ENCODE measurements around the gene ADARB1.
"Not testable (repeated sequence)": the region's sequence is repeated elsewhere in the genome, so short reads cannot be mapped to it uniquely, and the experiment has no call there.

ADARB1 gene

DNA sequence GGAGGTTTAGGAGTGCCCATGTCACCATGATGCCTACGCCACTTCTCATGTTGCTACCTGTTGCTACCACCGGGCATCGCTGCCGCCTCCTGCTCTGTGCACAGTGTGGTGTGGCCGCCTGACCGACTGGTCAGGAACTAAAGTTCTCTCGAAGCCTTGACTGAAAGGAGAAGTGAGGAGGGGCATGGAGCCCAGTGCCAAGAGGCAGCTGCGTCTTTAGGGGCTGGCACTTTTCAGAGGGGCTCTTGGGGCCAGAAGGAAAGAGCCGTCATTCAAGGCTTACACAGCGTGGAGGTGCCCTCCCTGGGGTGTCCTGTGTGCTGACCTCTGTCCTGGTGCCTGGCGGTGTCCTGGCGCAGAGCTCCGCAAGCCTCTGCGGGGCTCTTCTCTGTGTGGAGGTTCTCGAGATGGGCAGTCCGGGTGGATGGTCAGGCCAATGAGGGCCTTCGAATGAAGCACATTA is 57.2 kb downstream of the ADARB1 start:
- Histone ChIP-seq H3K36me3 (ENCODE audit: control insufficient read depth, insufficient read depth, low read length) (no peaks in the 10 kb centered on the region), H3K4me1 (ENCODE audit: control insufficient read depth, insufficient read depth, low read length) (no peaks in the 10 kb centered on the region), H3K9ac (ENCODE audit: low read depth, low read length) (no peak overlapping the region), H3K27me3 (ENCODE audit: control insufficient read depth, insufficient read depth, low read length) (no peaks in the 10 kb centered on the region), H3K9me3 (ENCODE audit: control insufficient read depth, insufficient read depth, low read length) (no peaks in the 10 kb centered on the region), H3K4me3 (ENCODE audit: low read depth, low read length) (no peak overlapping the region)

DNA sequence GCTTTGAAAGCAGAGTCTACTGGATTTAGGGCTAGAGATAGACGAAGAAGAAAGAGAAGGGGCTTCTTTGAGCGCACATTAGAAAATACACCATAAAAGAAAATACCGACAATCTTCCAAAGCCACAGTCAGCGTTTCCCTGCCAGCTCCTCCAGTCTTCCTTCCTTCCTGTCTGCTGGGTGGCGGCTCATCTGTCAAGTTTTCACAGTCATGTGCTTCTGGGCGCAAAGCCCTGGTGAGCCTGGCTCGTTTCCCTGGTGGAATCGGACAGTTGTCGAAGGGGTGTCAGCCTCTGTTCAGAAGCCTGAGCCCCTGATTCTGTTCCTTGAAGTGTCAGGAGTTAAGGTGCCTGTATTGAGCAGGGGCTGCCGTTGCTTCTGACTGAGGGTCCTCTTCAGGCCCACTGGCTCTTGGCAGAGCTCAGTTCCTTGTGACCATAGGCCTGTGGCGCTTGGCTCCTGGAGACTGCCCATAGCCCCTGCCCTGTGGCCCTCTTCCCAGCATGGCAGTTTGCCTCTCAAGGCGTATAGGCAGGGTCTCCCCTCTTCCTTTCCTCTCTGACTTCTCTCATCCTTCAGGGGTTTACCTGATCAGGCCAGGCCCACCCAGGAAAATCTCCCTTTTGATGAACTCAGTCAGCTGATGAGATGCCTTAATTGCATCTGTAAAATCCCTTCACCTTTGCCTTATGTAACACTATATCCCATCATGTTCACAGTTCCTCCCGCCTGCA is 58.6 kb downstream of the ADARB1 start:
- no peak overlapping the region for H3K9ac ChIP-seq (ENCODE audit: low read depth, low read length)
- no peaks in the 10 kb centered on the region for H3K4me1 ChIP-seq (ENCODE audit: control insufficient read depth, insufficient read depth, low read length)

DNA sequence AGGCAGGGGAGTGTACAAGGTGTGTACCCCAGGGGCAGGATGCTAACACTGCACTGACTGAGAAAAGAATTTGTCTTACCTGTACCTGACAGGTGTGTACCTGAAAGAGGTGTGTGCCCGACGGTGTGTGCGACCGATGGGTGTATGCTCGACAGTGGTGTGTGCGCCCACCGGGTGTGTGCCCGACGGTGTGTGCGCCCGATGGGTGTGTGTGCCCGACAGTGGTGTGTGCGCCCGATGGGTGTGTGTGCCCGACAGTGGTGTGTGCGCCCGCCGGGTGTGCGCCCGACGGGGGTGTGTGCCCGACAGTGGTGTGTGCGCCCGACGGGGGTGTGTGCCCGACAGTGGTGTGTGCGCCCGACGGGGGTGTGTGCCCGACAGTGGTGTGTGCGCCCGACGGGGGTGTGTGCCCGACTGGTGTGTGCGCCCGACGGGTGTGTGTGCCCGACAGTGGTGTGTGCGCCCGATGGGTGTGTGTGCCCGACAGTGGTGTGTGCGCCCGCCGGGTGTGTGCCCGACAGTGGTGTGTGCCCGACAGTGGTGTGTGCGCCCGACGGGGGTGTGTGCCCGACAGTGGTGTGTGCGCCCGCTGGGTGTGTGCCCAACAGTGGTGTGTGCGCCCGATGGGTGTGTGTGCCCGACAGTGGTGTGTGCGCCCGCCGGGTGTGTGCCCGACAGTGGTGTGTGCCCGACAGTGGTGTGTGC is 59.3 kb downstream of the ADARB1 start:
- H3K27me3 ChIP-seq (ENCODE audit: control insufficient read depth, insufficient read depth, low read length); H3K9ac ChIP-seq (ENCODE audit: low read depth, low read length); H3K36me3 ChIP-seq (ENCODE audit: control insufficient read depth, insufficient read depth, low read length); H3K4me1 ChIP-seq (ENCODE audit: control insufficient read depth, insufficient read depth, low read length); H3K4me3 ChIP-seq (ENCODE audit: low read depth, low read length); H3K9me3 ChIP-seq (ENCODE audit: control insufficient read depth, insufficient read depth, low read length): not testable (repeated sequence)

More for the DNA sequence above, 58.6 kb downstream of the ADARB1 start:
- no peaks in the 10 kb centered on the region for H3K27me3 ChIP-seq (ENCODE audit: control insufficient read depth, insufficient read depth, low read length)
- no peak overlapping the region for H3K4me3 ChIP-seq (ENCODE audit: low read depth, low read length)
- H3K36me3 ChIP-seq (ENCODE audit: control insufficient read depth, insufficient read depth, low read length) = no peaks in the 10 kb centered on the region
- no peaks in the 10 kb centered on the region for H3K9me3 ChIP-seq (ENCODE audit: control insufficient read depth, insufficient read depth, low read length)

DNA sequence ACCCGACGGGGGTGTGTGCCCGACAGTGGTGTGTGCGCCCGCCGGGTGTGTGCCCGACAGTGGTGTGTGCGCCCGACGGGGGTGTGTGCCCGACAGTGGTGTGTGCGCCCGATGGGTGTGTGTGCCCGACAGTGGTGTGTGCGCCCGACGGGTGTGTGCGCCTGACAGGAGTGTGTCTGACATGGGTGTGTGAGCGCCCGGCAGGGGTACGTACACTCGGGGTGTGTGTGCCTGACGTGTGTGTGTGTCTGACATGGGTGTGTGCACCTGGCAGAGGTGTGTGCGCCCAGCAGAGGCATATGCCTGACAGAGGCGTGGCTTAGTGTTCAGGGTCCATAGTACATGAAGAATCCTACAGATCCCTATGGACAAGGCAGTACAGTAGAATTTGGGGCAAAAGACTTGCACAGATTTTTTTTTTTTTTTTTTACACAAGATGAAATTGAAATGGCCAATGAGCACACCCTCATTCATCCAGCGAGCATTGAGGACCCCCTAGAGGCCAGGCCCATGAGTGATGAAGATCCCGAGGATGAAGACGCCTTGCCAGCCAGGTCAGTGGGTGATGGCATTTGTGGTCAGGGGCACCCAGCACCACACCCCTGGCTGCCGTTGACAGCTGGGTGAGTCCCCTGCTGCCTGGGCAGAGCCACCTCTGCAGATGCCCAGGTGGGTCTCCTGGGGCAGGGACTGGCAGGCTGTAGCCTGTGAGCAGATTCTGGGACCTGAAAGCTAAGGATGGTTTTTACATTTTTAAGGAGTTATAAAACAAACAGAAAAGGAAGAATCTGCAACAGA is 60.1 kb downstream of the ADARB1 start:
- Histone ChIP-seq H3K4me3 (ENCODE audit: low read depth, low read length) (no peak overlapping the region), H3K36me3 (ENCODE audit: control insufficient read depth, insufficient read depth, low read length) (no peaks in the 10 kb centered on the region), H3K9me3 (ENCODE audit: control insufficient read depth, insufficient read depth, low read length) (no peaks in the 10 kb centered on the region), H3K4me1 (ENCODE audit: control insufficient read depth, insufficient read depth, low read length) (no peaks in the 10 kb centered on the region), H3K27me3 (ENCODE audit: control insufficient read depth, insufficient read depth, low read length) (no peaks in the 10 kb centered on the region), H3K9ac (ENCODE audit: low read depth, low read length) (no peak overlapping the region)

DNA sequence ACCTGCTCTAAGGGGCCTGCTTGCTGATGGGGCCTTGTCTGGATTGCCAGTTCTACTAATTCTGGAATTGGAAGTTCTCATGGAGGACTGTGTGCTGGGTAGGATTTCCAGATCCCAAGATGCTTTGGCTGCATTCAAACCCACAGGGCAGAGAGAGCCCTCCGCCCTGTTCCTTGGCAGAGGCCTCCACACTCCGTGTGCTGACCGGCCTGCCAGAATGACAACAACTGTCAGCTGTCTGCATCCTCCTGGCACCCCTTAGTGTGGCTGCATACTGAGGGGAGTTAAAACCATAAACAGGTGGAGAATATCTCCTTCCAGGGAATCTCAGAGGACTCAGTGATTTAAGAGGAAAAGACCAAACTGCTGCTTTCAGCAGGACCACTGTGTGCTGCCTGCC is 60.7 kb downstream of the ADARB1 start:
- Histone ChIP-seq H3K9ac (ENCODE audit: low read depth, low read length) (no peak overlapping the region), H3K36me3 (ENCODE audit: control insufficient read depth, insufficient read depth, low read length) (no peaks in the 10 kb centered on the region), H3K9me3 (ENCODE audit: control insufficient read depth, insufficient read depth, low read length) (no peaks in the 10 kb centered on the region), H3K4me1 (ENCODE audit: control insufficient read depth, insufficient read depth, low read length) (no peaks in the 10 kb centered on the region), H3K4me3 (ENCODE audit: low read depth, low read length) (no peak overlapping the region), H3K27me3 (ENCODE audit: control insufficient read depth, insufficient read depth, low read length) (no peaks in the 10 kb centered on the region)

DNA sequence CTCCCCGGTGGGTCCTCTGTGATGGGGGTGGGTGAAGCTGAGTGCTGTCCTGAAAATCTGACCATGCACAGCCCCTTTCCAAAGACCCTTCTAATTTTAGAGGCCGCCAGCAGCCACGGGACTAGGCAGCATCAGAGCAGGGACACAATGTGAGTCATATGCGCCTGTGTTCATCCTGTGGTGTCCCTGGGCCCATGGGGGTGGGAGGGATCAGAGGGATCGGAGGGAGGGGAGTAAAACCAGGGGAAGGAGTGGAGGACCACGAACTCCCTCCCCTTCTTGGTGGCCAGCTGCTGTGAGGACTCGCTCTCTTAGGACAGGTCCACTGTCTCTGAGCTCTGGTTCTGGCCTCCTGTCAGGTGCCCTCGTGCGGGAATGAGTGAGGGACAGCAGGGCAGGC is 61.5 kb downstream of the ADARB1 start:
- Histone ChIP-seq H3K36me3 (ENCODE audit: control insufficient read depth, insufficient read depth, low read length) (no peaks in the 10 kb centered on the region), H3K9me3 (ENCODE audit: control insufficient read depth, insufficient read depth, low read length) (no peaks in the 10 kb centered on the region), H3K9ac (ENCODE audit: low read depth, low read length) (no peak overlapping the region), H3K4me3 (ENCODE audit: low read depth, low read length) (no peak overlapping the region), H3K27me3 (ENCODE audit: control insufficient read depth, insufficient read depth, low read length) (no peaks in the 10 kb centered on the region), H3K4me1 (ENCODE audit: control insufficient read depth, insufficient read depth, low read length) (no peaks in the 10 kb centered on the region)

DNA sequence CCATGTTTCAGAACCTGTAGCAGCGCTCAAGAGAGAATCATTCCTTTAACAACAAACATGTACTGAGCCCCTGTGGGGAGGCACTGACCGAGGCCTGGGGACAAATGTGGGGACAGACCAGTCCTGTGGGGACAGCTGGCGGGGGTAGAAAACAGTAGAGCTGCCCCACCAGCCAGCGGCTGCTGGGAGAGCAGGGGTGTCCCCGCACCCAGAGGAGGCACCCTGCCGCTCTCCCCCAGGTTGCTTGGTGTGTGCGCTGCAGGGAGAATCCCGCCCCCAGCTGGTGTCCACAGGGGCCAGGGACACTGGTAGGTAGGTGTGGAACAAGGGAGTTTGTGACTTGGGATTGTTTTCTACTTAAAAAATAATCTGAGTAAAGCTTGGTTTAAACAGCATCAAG is 62.1 kb downstream of the ADARB1 start:
- Histone ChIP-seq H3K36me3 (ENCODE audit: control insufficient read depth, insufficient read depth, low read length) (no peaks in the 10 kb centered on the region), H3K4me3 (ENCODE audit: low read depth, low read length) (no peak overlapping the region), H3K4me1 (ENCODE audit: control insufficient read depth, insufficient read depth, low read length) (no peaks in the 10 kb centered on the region), H3K9ac (ENCODE audit: low read depth, low read length) (no peak overlapping the region), H3K9me3 (ENCODE audit: control insufficient read depth, insufficient read depth, low read length) (no peaks in the 10 kb centered on the region), H3K27me3 (ENCODE audit: control insufficient read depth, insufficient read depth, low read length) (no peaks in the 10 kb centered on the region)

DNA sequence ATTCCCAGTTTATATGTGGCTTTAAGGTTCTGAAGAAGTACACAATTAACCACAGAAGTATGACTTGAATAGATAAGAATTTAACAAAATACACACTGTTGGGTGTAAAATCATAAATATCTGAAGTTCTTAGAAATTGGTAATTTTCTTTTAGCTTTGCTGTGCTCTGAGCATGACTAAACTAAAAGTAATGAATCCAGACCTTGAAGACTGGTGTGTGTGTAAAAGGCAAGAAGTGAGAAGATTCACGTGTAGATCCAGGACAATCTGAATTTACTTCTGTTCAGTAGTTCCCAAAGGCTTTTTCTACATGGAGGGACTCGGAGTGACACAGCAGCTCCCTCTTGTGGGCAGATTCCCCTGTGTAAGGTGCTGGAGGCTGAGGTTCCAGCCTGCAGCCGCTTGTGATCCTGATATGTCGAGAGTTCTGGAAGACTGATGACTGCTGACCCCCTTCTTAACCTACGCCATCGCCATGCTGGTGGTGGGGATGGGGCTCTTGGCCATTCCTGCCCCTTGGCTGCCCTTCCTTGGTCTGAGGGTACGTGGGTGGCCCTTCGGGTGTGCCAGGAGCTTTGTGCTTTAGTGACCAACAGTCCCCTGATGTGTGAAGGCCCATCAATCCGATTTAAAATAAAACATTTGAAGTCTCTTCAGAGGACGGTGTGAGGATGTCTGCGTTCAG is 62.7 kb downstream of the ADARB1 start:
- Histone ChIP-seq H3K4me3 (ENCODE audit: low read depth, low read length) (no peak overlapping the region), H3K27me3 (ENCODE audit: control insufficient read depth, insufficient read depth, low read length) (no peaks in the 10 kb centered on the region), H3K9ac (ENCODE audit: low read depth, low read length) (no peak overlapping the region), H3K9me3 (ENCODE audit: control insufficient read depth, insufficient read depth, low read length) (no peaks in the 10 kb centered on the region), H3K4me1 (ENCODE audit: control insufficient read depth, insufficient read depth, low read length) (no peaks in the 10 kb centered on the region), H3K36me3 (ENCODE audit: control insufficient read depth, insufficient read depth, low read length) (no peaks in the 10 kb centered on the region)

DNA sequence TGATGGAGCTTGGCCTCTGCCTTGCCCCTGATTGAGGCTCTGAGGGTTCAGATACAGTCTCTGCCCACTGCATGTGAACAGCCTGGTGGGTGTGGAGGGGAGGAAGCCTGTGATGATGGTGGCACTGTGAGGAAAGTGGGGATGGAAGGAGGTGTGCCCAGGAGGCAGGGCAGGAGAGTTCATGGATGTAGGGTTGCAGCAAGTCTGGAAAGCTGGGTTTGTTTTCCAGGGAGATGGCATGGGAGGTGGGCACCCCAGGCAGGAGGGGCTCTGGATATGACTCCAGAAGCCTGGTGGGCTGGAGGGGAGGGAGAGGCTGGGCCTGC is 63.2 kb downstream of the ADARB1 start:
- no peaks in the 10 kb centered on the region for H3K27me3 ChIP-seq (ENCODE audit: control insufficient read depth, insufficient read depth, low read length)
- no peak overlapping the region for H3K4me3 ChIP-seq (ENCODE audit: low read depth, low read length)
- no peak overlapping the region for H3K9ac ChIP-seq (ENCODE audit: low read depth, low read length)
- no peaks in the 10 kb centered on the region for H3K36me3 ChIP-seq (ENCODE audit: control insufficient read depth, insufficient read depth, low read length)
- H3K9me3 ChIP-seq (ENCODE audit: control insufficient read depth, insufficient read depth, low read length) = no peaks in the 10 kb centered on the region
- H3K4me1 ChIP-seq (ENCODE audit: control insufficient read depth, insufficient read depth, low read length) = no peaks in the 10 kb centered on the region

DNA sequence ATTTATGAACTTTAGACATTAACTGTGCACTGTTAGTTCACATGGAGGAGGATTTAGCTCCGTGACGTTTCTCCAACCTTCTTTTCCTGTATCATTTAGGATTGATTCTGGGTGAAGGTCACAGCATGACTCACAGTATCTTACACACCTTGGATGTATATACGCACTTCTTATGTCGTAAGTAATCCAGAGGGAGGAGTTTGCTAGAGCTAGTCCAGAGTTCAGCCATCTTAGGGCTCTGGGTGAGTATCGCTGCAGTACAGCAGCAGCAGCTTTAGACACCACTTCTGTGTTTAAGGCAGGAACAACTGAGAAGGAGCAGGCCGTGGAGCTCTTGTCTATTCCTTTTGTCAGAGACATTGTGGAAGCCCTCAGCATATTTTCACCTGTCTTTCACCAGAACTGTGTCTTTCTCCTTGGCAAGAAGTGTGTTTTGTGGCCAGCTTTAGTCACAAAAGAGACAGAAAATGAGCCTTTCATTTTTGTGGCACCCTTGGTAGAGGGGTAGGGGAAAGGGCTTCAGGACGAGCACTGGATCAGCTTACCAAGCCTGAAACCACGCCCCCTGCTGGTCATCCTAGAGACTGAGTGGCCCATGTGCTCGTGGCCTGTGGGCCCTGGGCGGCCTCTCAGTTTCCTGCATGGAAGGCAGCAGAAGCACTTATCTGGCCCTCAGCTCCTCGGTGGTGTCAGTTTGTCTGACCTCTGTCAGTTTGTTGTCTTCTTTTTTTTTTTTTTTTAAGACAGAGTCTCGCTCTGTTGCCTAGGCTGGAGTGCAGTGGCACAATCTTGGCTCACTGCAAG is 64.0 kb downstream of the ADARB1 start:
- no peak overlapping the region for H3K9ac ChIP-seq (ENCODE audit: low read depth, low read length)
- no peaks in the 10 kb centered on the region for H3K27me3 ChIP-seq (ENCODE audit: control insufficient read depth, insufficient read depth, low read length)
- no peaks in the 10 kb centered on the region for H3K9me3 ChIP-seq (ENCODE audit: control insufficient read depth, insufficient read depth, low read length)
- H3K36me3 ChIP-seq (ENCODE audit: control insufficient read depth, insufficient read depth, low read length) = no peaks in the 10 kb centered on the region
- H3K4me1 ChIP-seq (ENCODE audit: control insufficient read depth, insufficient read depth, low read length) = no peaks in the 10 kb centered on the region
- H3K4me3 ChIP-seq (ENCODE audit: low read depth, low read length) = no peak overlapping the region

DNA sequence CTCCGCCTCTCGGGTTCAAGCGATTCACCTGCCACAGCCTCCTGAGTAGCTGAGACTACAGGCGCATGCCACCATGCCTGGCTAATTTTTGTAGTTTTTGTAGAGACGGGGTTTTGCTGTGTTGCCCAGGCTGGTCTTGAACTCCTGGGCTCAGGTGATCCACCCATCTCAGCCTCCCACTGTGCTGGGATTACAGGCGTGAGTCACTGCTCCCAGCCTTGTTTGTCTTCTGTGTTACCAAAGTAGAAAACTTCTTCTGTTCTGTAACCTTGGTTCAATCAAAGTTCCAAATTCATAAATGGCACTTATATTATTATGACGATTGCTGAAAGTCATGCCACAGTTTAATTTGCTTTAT is 64.6 kb downstream of the ADARB1 start:
- not testable (repeated sequence) for H3K9me3 ChIP-seq (ENCODE audit: control insufficient read depth, insufficient read depth, low read length); H3K27me3 ChIP-seq (ENCODE audit: control insufficient read depth, insufficient read depth, low read length); H3K4me1 ChIP-seq (ENCODE audit: control insufficient read depth, insufficient read depth, low read length); H3K36me3 ChIP-seq (ENCODE audit: control insufficient read depth, insufficient read depth, low read length); H3K9ac ChIP-seq (ENCODE audit: low read depth, low read length); H3K4me3 ChIP-seq (ENCODE audit: low read depth, low read length)
